Esophagus muscularis mucosa (tissue), 3 donors: ENCODE data around the gene IFFO2.

Experiments
- CTCF ChIP-seq, 3 experiments: fragments of 200-600 bp in 2 of 3; fragments of 450-650 bp in 1 of 3; sonication (generic) in 2 of 3; IDR thresholded peaks; one replicate each; pipeline ENCODE4 v1.5.1; 2017 to 2019; ENCODE audit warnings: antibody characterized with exemption in 3 of 3, mild to moderate bottlenecking in 2 of 3, moderate library complexity in 1 of 3
- POLR2A ChIP-seq: fragments of 450-650 bp; IDR thresholded peaks from one replicate; pipeline ENCODE4 v1.6.1; 2017; ENCODE audit warnings: antibody characterized with exemption, moderate library complexity, mild to moderate bottlenecking, low read depth
- POLR2AphosphoS5 ChIP-seq, 2 donors: sonication (generic); formaldehyde crosslinking; IDR thresholded peaks; one replicate each; pipeline ENCODE4 v1.6.1; 2017; ENCODE audit warnings: antibody characterized with exemption in 2 of 2

- TF ChIP-seq CTCF (IDR thresholded peaks at IDR 0.05), result no peak
- TF ChIP-seq POLR2A, result no peak
- no peak for TF ChIP-seq POLR2AphosphoS5 (IDR thresholded peaks at IDR 0.05)
Measured at GRCh38 chr1:19000065-19000464, 43.6 kb upstream of the IFFO2 start.
